LoVo (cell line): ENCODE measurements around the gene GBP1.
A peak's percentile ranks its signal among the peaks of the same experiment; 100 is the strongest.
"Not testable (repeated sequence)": the region's sequence is repeated elsewhere in the genome, so short reads cannot be mapped to it uniquely, and the experiment has no call there.

Source experiments
- DNase-seq: peaks from one replicate; pipeline ENCODE4 v3.0.0-alpha.2; 2016; ENCODE audit warnings: low spot score

Gene GBP1, protein sequence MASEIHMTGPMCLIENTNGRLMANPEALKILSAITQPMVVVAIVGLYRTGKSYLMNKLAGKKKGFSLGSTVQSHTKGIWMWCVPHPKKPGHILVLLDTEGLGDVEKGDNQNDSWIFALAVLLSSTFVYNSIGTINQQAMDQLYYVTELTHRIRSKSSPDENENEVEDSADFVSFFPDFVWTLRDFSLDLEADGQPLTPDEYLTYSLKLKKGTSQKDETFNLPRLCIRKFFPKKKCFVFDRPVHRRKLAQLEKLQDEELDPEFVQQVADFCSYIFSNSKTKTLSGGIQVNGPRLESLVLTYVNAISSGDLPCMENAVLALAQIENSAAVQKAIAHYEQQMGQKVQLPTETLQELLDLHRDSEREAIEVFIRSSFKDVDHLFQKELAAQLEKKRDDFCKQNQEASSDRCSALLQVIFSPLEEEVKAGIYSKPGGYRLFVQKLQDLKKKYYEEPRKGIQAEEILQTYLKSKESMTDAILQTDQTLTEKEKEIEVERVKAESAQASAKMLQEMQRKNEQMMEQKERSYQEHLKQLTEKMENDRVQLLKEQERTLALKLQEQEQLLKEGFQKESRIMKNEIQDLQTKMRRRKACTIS

DNA sequence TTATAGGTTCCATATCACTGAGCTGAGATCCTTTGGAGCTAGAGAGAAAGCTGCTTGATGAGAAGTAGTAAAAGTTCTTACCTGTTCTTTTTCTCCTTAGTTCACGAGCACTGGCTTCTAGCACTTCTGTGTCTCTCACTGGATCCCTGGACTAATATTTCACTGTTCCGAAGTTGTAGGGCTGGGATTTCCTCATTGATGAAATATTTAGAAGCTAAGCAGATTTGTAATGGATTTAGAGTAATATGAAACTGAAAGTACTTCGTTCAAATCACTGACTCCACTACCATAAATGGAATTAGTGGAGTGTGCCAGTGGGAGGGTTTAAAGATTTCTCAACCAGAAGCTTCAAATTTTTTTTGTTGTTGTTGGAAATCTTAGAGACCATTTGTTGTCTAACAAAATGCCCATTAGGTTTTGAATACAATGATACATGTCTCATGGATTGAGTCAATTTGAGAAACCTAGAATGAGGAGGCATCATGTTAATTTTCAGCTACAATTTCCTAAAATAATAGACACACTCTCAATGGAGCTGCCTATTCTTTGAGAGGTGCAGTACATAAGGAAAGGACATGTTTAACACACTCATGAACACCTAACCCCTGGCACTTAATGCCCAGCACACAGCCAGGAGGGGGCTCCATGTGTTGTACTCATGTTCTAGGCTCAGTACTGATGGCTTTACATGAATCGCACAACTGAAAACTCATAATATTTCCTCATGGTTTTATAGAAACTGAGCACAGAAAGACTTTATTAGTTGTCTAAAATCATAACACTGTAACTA lies at the start of gene GBP1:
TSS of gene GBP1 (minus strand) at position 130 of the 790 bp plus-strand sequence. CDS start 1,974 bp downstream, outside the sequence.
- DNase-seq = peak; percentile 32

DNA sequence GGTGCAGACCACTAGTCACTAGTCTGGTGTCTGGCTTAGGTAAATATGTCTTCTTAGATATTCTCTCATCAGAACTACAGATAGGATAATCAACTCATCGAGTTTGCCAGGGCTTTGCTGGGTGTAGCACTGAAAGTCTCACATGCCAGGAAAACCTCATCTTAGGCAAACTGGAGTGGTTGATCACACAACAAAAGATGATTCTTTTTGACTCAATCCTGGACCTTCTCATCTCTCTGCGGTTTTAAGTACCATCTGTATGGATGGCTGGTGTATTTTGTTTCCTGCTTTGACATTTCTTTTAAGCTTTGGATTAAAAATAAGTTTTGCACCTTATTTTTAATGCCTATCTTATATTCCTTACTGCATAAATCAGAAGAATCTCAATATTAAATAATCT lies 49.7 kb upstream of the GBP1 start:
- DNase-seq = no peak

DNA sequence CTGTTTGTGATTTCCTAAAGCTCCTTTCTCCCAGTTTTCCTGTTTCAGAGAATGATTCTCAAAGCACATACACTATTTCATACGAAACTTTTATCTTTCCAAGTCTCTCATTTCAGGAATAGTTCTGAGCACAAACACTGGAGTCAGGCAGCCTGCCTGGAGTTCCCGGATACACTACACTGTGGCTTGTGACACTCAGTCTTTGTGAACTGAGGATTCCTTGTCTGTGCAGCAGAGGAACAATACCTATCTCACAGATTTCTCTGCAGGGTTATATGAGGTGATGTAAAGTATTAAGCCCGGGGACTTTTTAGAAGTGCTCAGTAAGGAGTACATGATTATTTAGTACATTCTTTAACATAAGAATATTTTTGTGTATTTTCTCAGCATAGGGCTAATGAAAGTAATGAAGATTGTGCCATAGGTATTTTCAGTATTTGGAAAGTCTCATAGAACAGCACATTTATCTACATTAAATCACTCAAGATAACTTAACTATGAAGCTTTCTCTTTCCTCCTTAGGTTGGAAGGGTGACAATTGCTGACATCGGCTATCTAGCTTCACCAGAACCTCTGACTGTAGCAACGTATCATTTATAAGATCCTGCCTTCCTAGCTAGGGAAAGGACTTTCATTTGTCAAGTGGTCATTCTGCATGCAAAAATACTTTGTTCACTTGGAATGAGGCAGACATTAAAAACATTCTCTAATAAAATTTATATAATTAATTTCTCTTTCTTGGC lies 48.0 kb upstream of the GBP1 start:
- DNase-seq = no peak

DNA sequence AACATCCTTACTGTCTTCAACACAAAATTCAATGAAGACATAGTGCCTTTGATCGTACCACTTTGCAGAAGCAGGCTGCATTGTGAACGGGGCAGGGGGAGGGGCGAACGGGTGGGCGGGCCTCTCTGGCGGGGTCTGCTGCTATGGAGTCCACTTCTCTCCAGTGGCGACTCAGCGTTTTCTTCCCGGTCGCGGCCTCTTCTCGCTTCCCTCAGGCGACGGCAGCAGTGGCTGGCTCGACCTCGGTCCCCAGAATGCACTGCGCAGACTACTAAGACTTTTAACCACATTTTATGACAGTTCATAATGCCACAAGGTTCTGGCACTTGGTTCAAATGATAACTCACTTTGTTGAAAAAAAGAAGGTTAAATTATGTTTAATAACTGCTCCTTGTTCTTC lies 39.7 kb upstream of the GBP1 start:
- no peak for DNase-seq

DNA sequence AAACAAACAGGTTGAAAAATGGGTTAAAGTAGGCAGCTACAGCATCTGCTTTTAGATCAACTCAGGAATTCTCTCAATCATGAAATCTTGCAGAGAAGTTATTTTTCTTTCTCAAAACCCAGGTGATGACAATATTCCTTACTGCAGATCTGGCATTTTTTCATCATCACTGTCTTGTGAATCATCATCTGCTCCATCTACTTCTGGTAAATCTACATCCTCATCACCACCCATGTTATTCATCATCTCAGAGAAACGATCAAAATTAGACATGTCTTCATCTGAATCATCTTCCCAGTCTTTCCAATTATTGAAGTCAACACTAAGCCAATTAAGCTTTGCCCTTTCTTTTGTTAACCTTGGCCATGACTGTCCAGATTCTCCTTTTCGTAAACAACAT lies 39.1 kb upstream of the GBP1 start:
- no peak for DNase-seq

DNA sequence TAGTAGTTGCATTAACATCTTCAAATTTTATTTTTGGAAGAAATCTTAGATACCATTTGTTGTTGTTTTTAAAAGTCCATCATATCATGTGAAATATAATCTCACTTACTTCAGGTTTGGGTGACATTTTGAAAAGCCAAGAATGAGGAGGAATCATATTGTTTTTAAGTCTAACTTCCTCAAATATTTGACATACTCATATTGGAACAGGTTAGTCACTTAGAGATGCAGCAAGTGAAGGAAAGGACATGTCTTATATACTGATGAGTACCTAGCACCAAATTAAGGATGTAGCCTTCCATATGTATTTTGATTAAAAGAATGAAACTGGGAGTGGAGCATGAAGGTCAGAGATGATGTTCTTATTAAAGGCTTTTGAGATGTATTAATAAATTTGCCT lies 37.0 kb upstream of the GBP1 start:
- DNase-seq = no peak

DNA sequence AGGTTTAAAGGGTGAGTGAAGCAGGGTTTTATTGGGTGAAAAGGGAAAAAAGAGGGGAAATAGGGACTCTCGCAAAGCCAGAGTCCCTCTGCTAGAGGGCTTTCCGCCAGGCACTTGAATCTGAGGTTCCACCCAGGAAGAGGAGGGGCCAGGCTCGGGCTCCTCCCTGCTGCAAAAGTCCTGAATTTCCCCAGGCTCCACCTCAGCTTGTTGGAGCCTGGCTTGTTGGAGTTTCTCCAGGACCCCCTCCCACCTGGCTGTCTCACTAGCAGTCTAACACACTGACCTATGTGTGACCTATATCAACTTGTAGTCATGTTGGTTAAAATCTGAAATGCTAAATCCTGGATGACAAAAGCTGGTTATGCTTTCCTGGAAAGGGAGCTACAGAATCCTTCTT lies 35.4 kb upstream of the GBP1 start:
- DNase-seq = no peak

DNA sequence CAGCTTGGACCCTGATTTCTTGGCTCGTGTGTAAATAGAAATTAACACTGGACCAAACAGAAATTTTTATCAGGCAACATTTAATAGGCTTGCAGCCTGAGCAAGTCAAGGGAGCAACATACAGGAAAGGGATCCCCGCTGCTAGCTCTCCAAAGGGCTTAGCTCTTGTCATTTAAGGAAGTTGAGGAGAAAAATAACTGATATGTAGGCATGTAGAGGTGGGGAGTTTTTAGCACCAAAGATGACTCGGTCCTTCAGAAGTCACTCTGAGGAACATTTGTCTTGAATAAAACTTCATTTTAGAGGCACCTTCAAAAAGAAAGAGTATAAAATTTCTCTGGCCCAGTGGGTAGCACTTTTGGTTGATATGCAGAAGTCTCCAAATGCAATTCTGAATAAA lies 33.8 kb upstream of the GBP1 start:
- no peak for DNase-seq

DNA sequence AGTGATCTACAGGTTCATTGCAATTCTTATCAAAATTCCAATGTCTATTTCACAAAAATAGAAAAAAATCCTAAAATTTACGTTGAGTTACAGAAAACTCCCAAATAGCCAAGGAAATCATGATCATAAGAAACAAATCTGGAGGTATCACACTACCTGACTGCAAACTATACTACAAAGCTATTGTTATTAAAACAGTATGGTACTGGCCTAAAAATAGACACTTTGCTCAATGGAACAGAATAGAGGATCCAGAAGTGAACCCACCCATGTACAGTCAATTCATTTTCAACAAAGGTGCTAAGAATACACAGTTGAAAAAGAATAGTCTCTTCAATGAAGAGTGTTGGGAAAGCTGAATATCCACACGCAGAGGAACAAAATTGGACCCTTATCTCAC lies 30.7 kb upstream of the GBP1 start:
- DNase-seq = no peak

DNA sequence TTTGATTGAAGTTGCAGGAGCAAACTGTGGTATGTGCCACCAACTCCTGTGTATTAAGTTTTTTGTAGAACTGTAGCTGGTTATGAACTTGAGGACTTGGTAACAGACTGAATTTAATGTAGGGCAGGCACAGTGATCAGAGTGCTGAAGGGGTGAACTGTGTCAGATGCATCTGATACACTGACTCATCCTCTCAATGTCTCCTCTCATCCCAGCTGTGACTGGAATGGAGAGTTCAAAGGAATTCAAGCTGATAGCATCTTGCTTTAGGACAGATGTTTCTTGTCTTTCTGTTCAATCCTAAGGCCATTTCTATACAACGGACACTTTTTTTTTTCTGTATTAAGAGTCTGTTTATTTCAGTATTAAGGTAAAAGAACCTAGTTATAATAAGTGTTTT lies 25.0 kb upstream of the GBP1 start:
- DNase-seq = no peak

DNA sequence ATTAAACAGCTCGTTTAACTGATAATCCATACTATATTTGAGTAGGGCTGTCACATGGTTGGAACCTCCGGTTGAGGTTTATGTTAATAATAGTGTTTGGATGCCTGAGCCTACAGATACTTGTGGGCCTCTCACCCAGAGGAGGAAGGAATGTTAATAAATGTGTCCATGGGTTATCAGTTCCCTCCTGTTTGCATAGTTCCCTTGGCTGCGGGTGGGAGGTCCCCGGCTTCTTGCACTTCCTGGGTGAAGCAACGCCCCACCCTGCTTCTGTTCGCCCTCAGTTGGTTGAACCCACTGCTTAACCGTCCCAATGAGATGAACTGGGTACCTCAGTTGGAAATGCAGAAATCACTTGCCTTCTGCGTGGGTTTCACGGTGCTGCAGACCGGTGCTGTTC lies 23.6 kb upstream of the GBP1 start:
- no peak for DNase-seq

DNA sequence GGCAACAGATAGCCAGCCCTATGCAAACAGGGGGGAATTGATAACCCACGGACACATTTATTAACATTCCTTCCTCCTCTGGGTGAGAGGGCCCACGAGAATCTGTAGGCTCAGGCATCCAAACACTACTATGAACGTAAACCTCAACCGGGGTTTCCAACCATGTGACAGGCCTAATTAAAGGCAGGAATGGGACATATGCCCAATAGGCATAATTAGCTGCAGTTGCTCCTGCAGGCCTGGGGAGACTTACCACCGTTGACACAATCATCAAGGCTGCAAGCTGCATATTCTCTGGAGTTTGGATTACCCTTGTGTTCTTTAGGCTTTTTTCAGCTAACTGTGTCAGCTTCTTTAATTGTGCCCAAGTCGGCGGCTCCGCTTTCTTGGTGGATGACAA lies 22.2 kb upstream of the GBP1 start:
- no peak for DNase-seq

DNA sequence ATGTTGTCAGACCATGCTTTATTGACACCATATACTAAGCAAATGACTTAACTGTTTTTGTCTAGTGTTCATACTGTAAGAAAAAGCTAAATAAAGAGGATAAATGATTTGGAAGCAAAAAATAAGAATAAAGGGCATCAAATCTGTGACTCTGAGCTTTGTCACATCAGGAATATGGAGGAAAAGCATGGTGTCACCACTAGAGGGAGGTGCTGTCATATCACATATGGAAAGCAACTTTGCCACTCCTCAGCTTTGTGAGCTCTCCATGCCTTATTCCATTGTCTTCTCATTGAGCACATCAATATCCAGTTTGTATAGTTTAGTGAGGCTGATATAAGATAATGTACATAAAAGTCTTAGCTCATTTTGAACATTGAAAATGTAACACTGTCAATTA lies 20.8 kb upstream of the GBP1 start:
- peak; percentile 27 for DNase-seq

DNA sequence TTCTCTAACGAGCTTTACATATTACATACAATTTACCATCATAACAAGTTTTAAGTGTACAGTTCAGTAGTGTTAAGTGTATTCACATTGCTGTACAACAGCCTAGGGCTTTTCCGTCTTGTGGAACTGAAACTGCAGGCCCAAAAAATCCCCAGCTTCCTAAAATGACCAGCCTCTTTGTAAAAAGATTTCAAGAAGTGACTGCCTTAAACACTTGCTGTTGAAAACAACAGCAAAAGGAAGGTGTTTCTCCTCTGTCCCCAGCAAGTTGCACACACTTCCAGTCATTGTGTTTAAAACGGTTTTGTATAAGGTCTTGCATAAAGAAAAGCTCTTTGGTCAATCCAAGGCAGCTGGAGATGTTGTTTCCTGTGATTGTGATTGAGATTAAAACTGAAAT lies 16.0 kb upstream of the GBP1 start:
- DNase-seq = no peak

DNA sequence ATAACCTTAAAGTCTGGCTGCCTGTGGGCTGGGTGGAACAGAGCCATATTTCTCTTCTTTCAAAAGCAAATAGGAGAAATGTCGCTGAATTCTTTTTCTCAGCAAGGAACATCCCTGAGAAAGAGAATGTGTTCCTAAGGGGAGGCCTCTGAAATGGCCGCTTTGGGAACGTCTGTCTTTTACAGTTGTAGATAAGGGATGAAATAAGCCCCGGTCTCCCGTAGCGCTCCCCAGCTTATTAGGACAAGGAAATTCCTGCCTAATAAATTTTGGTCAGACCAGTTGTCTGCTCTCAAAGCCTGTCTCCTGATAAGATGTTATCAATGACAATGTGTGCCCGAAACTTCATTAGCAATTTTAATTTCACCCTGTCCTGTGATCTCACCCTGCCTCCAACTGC lies 15.1 kb upstream of the GBP1 start:
- DNase-seq = not testable (repeated sequence)

DNA sequence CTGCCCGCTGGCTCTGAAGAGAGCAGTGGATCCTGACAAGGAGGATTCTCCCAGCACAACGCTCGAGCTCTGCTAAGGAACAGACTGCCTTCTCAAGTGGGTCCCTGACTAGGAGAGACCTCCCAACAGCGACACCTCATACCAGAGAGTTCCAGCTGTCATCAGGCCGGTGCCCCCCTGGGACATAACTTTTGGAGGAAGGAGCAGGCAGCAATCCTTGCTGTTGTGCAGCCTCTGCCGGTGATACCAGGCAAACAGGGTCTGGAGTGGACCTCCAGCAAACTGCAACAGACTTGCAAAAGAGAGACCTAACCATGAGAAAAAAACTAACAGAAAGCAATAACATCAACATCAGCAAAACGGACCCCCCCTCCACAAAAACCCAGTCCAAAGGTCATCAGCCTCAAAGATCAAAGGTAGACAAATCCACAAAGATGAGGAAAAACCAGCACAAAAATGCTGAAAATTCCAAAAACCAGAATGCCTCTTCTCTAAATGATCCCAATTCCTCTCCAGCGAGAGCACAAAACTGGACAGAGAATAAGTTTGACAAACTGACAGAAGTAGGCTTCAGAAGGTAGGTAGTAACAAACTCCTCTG lies 7.6 kb upstream of the GBP1 start:
- DNase-seq = not testable (repeated sequence)

DNA sequence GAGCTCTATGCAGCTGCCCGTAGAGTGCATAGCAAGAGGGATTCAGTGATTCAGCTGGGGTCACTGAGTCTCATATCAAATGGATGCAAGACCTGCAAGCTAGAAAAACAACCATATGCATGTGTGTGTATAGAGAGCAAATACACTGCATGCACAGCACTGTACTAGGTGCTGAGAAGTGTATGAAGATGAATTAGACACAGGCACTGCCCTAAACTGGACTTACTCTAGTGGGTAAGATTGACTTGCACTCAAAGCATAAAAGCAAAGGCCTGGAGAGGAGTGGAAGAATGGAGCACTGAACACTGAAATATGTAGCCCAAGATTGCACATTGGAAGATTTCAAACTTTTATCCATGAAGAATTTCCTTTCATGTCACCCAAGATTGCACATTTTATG lies 5.5 kb upstream of the GBP1 start:
- no peak for DNase-seq

DNA sequence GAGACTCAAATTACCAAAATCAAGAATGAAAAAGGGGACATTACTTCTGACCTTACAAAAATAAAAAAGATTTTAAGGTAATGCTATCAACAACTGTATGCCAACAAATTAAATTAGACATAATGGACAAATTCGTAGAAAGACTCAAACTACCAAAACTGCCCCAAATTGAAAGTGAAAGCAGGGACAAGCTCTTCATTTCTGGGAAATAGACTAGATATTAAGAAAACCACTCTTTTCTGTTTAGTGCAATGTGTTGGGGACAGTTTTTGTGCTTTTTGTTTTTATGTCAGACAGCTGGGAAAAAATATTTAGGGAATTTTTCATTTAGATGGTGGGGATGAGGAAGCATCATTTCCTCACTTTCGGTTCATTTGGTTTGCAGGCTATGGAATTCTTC lies 4.9 kb upstream of the GBP1 start:
- DNase-seq = no peak

DNA sequence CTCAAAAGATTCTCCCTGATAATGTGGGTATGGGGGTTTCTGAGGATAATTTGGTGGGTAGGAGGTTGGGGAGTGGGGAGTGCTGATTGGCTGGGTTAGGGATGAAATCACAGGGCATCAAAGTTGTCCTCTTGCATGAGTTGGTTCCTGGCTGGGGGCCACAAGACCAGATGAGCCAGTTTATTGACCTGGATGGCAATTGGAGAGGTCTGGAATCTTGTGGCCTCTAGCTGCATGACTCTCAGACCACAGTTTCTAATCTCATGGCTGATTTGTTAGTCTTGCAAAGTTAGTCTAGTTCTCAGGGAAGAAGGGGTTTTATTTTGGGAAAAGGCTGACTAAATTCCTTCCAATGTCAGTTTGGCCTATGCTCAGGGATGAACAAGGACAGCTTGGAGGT lies 3.3 kb upstream of the GBP1 start:
- no peak for DNase-seq

DNA sequence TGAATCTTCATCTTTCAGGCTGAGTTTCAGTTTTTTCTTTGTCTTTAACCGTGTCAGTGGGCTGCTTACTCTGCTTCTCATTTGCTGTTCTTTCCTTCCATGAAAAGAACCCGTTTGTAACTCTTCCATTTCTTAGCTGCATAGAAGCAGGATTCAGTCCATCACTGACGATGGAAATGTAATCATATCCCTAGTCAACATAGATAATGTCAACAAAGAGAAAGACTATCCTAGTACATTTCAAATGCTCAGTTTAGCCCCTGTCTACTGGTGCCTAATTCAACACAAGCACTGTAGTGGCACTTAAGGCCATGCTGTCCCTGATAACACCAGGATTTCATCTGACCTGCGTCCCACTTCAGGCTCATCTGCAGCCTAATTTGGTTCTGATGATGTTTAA lies 376 bp downstream of the GBP1 start:
- no peak for DNase-seq

DNA sequence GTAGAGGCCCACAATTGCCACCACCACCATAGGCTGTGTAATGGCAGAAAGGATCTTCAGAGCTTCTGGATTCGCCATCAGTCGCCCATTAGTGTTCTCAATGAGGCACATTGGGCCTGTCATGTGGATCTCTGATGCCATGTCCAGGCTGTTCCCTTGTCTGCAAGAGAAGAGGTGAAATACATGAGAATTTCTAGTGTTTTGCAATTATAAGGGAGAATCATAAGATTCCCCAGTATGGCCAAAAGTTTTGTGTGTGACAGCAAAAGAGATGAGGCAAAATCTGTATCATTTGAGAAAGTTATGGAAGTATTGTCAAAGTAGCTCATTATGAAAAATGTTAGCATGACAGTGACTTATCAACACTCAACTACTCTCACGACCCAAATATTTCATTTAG lies 1.9 kb downstream of the GBP1 start:
- DNase-seq = no peak

DNA sequence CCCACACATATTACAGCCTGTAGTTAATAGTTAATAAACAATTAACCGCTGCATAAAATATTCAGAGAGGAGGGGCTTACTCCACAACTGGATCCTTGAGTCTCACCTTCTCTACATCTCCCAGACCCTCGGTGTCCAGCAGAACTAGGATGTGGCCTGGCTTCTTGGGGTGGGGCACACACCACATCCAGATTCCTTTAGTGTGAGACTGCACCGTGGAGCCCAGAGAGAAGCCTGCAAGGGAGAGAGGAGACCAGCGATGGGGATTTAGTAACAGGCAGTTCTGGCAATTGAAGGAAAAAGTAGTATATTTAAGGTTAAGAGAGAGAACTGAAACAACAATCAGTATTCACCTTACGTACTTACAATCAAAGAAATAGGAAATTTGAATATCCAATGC lies 4.9 kb downstream of the GBP1 start:
- DNase-seq = no peak
